NCI-H460 (cell line): ENCODE measurements around the gene ELOVL2. TPM values are rescaled to one million over a fixed set of nuclear protein-coding genes. Genes with fewer than 3 reads are reported as not detected.
"Not testable (repeated sequence)": the region's sequence is repeated elsewhere in the genome, so short reads cannot be mapped to it uniquely, and the experiment has no call there.

Experiments
- DNase-seq: peaks from one replicate; pipeline ENCODE4 v3.0.0-alpha.2; 2016; ENCODE audit warnings: low read depth; ENCODE audit errors: extremely low read depth
- total RNA-seq: library from RNA; depleted of rRNA; stranded (reverse); fragments of >200 nt; shearing (Covaris generic); gene quantifications from 2 replicates; pipeline ENCODE4 v1.2.3, GENCODE V29; 2014

The ELOVL2 gene
- total RNA-seq, 1 experiment from 2014 or later: 2.7 TPM

DNA sequence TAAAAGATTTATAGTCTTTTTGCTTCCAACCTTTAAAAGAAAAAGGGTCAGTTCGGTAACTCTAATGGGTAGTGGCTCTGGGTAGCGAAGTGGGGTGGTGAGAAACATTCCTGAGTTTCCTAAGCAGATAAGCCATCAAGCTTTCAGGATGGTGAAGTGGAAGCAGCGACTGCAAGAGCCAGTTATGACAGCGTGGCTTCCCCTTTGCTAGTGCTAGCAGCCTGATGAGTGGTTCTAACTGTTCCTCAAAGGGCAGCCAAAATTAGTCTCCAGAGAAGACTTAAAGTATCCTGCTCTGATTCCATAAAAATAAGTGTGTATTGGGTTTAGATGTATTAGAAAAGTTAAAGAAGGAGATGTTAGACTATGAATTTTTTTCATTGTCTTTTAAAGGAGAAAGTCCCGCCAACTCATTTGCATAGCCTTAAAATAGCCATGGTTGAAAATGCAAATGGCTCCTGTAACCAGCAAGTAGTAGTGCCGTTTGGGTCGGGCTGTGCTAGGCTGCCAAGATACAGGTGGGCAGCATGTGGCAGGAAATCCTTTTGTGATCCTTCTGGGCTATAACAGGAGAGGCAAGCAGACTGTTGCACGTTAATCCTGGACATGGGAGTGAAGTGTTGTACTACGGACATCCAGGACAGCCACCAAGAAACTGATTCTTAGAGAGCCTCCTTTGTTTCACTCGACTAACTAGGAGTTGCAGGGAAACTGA is 18.0 kb downstream of the ELOVL2 start:
- no peak for DNase-seq

DNA sequence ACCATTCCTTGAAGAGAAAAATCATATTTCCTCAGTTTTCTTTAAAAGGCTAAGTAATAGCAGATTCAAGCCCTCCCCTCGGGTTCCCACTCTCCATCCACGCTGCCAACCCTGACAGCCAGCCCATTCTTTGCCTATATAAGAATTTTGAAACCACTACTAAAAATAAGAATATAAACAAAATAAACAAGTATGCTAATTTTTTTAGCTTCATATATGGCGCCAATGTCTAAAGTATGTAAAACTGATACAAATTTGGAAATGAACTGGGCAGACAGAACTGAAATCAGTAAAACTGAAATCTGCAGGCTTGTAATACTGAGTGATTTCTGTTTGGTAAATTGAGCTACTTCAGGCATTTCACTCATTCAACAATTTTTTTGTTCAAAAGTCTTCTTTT is 19.0 kb downstream of the ELOVL2 start:
- no peak for DNase-seq

DNA sequence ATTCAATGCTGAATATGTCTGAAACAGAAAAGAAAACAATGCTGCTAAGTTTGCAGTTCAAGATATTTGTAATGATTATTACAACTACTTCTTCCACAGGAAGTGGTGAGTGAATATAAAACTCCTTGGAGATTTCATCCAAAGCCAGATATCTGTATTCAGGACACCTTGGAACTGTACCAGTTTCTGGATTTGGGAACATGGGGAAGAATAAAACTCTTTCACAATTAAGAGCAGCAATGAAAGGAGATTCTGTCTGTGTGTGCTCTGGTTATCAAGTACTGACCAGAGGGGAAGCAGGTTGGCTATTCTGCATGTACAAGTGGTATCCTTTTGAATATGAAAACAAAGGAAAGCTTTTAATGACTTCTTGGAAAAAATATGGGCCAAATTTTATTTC is 21.1 kb downstream of the ELOVL2 start:
- DNase-seq: no peak

DNA sequence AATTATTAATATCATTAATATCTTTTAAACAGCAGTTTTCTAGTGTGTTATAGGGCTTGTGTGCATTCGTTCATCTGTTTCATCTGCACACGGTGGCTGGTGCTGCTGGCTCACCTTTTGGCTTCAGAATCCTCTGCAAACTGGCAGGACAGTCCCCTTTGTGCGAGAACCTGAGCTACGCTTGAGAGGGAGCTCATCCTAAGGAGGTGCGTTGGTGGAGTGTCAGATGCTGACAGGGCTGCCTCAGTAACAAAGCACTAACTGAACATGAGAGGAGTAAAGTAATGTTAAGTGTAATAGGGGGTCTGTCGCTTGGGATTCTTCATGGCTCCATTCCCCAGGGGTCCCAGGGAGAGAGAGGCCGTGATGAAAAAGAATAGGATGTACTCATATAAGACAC is 22.4 kb downstream of the ELOVL2 start:
- no peak for DNase-seq

DNA sequence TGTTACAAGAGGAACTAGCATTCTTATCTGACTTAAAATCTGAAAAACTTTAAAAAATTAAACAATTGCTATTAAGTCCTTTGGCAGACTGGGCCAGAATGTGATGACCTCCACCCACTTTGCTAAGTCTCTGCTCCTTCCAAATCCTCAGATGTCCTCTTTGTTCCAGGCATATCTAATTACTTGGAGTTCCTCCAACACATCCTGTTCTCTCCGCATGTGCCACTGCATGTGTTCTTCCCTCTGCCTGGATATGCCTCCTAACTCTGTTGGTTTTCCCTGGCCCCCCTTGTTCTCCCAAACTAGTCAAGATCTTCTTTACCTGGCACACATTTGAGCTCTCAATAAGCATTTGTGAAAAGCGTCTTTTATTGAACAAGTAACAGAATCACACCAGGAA is 23.1 kb downstream of the ELOVL2 start:
- no peak for DNase-seq

DNA sequence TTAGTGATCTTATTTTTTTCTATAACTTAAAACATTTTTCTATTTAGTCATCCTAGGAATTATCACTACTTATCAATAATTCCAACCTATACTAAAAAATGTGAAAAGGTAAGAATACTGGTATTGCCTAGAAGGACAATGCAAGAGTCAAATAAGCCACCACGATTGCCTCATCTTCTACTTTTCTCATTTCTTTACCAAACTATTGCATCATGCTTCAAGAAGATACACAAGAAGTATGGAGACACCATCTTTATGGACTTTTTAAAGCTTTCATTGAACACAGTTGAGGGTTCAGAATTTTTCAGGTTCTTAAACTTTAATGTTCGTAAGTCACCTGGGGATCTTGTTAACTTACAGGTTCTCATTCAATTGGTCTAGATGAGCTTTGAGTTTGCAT is 25.9 kb downstream of the ELOVL2 start:
- no peak for DNase-seq

DNA sequence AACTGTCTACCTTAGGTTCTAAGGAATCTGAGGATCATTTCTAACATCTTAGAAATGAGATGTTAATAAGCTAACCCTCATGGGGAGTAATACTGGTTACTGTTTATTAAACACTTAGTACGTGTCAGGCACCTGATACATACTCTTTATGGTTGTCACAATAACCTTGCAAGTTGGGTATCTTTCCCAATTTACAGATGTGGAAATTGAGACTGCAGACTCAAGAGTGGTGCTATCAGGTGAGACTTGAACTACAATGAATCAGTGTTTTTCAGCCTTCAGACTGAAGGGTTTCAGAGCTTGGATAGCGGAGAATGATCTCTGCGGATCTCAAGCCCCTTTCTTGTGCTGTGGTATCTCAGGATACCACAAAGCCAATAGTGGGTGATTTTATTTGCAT is 27.0 kb downstream of the ELOVL2 start:
- DNase-seq: no peak

DNA sequence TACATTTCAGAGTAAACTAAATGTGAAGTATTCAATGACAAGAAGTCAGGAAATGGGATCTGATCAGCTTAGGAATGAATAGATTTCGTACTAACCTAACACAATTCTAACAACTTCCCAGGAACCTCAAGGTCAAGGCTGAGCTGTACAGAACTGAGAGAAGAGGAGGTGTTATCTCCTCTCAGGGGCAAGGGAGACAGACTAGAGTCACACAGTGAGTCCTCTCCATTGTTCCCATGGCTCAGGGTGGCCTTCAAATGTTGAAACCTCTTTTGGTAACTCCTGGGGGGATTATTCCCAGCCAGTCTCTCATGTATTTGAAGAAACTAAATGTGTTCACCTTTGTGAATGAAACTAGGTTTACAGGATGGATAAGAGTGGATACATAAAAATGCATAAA is 27.7 kb downstream of the ELOVL2 start:
- no peak for DNase-seq

DNA sequence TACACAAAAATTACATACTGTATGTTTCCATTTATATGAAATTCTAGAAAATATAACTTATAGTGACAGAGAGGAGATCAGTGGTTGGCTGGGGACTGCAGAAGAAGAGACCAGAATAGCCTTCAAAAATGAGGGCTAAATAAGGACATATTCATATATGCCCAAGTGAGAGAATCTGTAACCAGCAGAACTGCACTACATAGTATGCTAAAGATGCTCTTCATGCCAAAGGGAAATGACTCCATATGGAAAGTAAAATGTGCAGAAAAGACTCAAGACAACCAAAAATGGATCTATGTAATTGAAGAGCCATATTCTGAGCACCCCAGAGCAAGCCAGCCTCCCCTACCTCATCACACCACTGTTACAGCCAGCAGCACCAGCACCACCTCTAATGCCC is 29.0 kb downstream of the ELOVL2 start:
- no peak for DNase-seq

DNA sequence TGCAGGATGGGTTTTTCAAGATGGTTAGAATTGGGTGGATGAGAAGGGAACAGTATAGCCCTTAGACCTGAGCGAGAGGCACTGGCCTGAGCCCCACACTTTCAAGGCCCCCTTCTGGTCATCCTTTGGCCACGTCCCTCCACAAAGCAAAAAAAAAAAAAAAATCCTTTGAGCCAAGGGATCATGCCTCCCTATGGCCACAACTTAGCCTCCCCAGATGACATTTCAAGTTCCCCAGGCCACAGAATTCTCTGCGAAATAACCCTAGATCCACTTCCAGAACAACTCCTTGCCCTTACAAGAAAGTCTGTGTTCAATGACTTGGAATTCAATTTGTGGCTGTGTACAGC is 30.4 kb downstream of the ELOVL2 start:
- DNase-seq: no peak

DNA sequence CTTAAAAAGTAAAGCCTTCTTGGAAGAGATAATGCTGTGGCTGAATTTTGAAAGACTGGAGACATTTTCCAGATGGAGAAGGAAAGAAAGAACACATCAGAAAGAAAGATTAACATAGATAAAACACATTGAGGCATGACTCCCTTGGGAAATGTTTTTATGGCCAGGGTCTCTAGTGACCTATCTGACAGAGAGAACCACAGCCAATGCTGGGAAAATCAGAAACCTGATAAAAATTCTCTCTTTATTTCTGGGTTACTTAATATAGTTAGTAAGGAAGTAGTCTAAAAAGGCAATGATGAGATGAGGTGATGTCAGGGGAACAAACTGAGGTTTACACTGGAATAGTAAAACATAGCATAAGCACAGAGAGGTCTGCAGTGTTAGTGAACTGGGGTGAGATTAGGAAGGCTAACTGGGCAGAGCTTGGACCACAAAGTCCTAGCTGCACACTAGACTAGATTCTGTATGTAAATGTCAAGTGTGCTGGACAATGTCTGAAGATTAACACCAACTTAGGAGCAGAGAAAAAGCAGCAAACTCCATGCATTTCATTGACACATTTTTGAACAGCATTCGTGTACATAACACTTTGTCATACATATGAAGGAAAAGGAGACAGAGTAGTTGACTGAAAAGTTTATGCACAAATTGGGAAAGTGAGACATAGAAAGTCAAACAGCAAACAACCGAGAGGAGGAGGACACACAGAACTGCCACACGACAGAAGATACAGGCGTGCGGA is 31.0 kb downstream of the ELOVL2 start:
- no peak for DNase-seq

DNA sequence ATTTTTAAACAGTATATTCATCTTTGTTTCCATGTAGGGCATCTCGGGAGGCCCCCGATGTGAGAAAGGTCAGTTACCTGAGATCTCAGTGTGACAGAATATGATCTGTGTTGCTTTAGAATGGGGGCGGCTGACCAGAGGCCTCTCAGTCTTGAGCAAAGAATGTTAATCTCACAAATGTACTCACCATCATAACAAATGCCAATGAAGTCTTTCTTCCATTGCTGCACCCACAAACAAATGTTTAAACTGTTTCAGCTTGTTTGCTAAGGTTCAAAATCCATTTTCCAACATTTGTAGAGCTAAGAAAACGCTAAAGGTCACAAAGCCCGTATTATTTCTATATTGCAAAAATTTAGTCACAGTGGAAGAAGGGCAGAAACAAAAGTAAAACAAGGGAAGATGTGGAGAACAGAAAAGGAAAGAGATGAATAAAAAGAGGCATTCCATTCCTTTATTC is 31.8 kb downstream of the ELOVL2 start:
- no peak for DNase-seq

DNA sequence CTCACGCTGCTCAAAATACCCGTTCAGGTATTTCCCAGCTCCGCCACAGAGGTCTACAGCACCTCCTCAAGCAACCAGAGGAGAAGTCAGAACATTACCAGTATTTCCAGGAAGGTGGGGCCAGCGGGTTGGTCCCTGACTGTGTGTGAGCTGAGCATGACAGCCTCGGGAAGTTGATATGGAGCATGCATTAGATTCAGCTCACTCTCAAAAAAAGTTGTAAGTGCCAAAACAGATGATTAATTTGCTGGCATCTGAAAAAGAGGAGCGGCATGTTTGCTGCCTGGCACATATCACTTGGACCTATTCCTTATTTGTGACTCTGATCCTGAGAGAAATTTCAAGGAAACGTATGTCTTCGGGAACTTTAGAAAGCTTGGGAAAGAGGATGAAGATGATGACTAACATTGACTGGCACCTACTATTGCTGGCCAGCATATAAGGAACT is 32.3 kb downstream of the ELOVL2 start:
- no peak for DNase-seq

DNA sequence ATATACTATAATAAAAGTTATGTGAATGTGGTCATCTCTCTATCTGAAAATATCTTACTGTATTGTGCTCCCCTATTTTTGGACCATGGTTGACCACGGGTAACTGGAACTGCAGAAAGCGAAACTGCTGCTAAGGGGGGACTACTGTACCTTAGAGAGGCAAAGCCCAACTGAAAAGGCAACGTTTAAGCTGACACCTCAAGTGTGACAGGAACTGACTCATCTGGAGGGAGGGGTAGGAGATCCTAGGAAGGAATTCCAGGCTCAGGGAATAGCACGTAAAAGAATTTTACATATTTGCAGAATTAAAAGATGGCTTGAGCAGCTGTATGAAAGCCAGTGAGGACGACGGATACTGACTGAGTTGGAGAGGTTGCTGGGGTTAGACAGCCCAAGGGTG is 34.8 kb downstream of the ELOVL2 start:
- peak; percentile 22 for DNase-seq

DNA sequence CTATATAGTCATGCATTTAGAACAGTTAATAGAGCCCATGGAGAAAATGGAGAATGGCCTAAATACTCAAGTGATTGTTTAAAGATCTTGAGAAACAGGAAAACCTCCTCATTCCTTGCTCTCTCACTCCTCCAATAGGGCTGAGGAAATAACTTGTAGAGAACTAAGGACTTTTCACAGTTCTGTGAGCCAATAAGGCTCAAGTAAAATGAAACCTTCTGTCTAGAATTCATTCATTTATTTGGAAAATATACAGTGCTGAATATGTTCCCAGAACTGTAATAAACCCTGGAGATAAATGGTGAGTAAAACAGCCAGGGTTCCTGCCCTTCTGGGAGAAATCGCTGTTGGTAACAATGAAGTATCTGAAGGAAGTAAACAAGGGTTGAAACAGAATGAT is 35.3 kb downstream of the ELOVL2 start:
- DNase-seq: no peak

DNA sequence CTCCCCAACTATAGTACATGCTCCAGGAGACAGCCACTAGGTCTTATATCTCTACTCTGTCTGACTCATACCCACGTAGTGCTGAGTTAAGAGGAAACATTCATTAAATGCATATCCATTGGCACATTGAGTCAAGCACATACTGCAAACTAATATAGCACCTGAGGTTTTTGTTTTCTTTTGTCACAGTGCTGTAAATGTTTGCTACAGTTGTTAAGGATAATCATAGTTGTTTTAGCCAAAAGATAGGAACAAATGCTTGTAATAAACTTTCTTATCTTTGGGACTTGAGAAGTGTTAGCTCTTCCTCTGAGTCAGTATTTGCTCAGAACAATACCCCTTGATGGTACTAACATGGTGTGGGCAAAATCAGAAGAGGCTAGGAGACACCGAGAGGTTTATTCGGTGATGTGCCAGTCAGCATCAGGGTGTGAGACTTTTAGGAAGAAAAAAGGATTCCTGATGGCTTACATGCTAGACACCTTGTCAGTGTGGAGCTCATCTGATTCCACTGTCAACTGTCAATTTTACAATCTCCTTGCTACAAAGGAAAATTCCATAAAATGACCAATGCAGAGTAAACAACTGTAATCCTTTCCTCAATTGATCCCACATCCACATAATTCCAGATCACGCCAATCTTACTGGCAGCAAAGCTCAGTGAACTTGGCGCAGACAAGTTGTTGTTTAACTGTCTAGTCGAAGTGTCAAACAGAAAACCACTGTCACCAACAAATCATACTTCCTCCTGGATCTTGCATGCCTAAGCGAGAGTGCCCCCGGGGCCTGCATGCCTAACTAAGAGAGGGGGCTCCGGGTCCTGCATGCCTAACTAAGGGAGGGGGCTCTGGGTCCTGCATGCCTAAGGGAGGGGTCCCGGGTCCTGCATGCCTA is 36.1 kb downstream of the ELOVL2 start:
- DNase-seq: peak; percentile 36

DNA sequence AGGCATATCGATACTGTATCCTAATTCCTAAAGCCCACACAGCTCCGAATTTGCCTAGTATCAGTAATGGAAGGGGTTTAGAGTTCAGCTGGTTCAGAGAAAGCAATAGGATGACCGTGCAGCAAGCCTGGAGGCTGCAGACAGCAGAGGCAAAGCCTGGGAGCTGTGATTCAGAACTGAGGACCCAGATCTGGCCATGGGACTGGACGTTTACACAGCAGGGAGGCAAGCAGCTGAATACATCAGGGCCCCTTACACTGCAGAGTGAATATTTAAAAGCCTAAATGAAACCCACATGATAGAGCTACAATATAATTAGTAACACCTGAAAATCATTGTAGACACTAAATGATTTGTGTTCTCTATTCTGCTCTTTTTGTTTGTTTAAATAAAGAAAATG is 38.0 kb downstream of the ELOVL2 start:
- no peak for DNase-seq

DNA sequence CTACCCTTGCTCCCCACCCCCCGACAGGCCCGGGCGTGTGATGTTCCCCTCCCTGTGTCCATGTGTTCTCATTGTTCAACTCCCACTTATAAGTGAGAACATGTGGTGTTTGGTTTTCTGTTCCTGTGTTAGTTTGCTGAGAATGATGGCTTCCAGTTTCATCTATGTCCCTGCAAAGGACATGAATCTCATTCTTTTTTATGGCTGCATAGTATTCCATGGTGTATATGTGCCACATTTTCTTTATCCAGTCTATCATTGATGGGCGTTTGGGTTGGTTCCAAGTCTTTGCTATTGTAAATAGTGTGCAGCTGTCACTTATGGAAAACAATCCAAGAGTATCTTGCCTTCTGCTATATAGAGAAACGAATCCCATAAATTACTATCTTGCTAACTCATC is 40.8 kb downstream of the ELOVL2 start:
- not testable (repeated sequence) for DNase-seq

DNA sequence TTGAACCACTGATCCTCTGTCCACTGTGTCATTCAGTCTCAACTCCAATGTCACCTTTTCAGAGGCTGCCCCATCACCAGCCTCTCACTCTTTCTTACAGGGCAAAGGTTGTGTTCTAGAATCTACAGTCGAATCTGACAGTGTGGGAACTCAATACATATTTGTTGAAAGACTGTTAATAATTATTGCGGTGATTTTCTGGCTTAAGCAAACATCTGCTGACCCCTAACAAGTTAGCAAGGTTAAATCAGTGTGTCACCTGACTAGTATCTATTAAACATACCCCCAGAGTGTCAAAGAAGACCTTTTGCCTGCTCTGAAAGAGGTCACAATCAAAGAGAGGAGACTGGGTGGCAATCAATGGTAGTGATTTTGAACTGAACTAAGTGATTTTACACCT is 41.9 kb downstream of the ELOVL2 start:
- DNase-seq: no peak

DNA sequence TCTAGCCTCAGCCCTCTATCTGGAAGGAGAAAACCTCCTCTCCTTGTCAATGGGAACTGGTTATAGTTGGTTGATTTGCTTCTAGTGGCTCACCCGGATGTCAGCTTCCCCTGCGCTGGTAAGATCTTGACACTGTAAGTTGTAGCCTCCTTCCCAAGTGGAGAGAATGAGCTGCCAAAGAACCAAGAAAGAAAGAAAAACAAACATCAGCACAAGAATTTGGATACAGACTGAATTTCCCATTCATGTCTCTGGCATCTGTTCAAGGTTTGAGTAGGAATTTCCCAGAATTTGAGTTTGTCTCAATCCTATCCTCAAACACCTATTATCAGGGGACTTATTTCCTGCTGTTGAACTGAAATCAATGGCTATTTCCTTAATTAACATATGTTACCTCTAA is 44.1 kb downstream of the ELOVL2 start:
- no peak for DNase-seq

DNA sequence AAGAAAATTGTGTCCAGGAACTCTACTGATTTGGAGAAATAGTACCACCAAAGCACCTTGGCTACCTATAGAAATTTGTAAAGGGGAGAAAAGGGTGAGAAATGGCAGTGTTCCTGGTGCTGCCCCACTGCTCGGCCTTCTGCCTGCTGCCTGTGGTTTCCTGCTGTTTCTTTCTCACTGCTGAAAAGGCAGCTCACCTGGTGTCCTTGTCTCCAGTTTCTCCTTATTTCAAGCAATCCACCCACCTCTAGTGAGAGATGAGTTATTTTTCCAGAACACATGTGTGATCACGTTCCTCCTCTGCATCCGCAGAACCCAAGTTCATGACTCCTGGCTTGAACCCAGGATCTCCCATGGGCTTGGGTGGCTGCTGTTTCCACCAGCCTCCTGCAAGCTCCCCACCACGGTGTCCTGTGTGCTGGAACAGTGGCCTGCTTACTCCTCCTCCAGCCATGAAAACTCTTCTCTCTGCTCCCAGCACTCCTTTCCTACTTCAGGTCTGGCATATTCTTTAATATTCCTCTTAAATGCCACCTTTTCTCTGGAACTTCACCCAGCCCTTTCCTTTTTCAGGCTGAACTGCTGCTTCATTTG is 48.9 kb downstream of the ELOVL2 start:
- DNase-seq: no peak
